ENCODE data around the gene IQCK.

DNA sequence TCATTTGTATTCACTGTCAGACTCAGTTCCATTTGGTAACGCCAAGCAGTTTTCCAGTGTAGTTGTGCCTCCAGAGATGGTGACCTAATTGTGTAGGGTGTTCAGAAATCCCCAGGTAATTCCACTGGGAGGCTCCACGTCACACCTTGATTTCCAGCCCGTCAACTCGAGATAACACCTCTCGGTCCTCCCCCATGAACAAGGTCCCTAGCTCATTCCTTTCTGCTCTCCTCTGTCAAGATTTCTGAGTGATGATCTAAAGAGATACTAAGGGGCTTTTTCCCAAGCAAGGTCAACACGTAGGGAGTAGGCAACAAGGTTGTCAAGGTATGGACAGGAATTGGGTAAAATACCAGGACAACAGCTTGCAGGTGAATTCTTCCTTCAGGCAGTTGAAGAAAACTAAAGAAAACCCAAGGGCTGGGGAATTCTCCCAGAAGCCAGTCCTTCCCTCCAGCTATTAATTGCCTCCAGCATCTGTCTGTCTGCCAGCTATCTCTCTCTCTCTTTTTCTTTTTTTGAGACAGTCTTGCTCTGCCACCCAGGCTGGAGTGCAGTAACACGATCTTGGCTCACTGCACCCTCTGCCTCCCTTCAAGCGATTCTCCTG lies 135.2 kb downstream of the IQCK start:
- TF ChIP-seq, protein P1, sequence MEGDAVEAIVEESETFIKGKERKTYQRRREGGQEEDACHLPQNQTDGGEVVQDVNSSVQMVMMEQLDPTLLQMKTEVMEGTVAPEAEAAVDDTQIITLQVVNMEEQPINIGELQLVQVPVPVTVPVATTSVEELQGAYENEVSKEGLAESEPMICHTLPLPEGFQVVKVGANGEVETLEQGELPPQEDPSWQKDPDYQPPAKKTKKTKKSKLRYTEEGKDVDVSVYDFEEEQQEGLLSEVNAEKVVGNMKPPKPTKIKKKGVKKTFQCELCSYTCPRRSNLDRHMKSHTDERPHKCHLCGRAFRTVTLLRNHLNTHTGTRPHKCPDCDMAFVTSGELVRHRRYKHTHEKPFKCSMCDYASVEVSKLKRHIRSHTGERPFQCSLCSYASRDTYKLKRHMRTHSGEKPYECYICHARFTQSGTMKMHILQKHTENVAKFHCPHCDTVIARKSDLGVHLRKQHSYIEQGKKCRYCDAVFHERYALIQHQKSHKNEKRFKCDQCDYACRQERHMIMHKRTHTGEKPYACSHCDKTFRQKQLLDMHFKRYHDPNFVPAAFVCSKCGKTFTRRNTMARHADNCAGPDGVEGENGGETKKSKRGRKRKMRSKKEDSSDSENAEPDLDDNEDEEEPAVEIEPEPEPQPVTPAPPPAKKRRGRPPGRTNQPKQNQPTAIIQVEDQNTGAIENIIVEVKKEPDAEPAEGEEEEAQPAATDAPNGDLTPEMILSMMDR (IDR thresholded peaks at IDR 0.05; ENCODE audit: low read depth, low read length, poor library complexity, severe bottlenecking): no peak
- TF ChIP-seq EZH2phosphoT487 (IDR thresholded peaks at IDR 0.05; ENCODE audit: borderline replicate concordance, low read length): no peak

Data from DOHH2 (cell line).